HG03439 (cell line): ENCODE results near the gene ERC2.

Experiments
- ATAC-seq: cut with Tn5 transposase; IDR thresholded peaks from one replicate; pipeline ENCODE4 v1.9.1; 2021; ENCODE audit warnings: mild to moderate bottlenecking, moderate library complexity; ENCODE audit not compliant: unreplicated experiment

Gene ERC2

GRCh38 chr3:55576621-55577388, 891.5 kb downstream of the ERC2 start:
- no peak for ATAC-seq

- no peak for ATAC-seq
Observed at GRCh38 chr3:55574671-55575070, 893.6 kb downstream of the ERC2 start.

GRCh38 chr3:55572816-55573215, 895.5 kb downstream of the ERC2 start:
- no peak for ATAC-seq

- no peak for ATAC-seq
Observed at GRCh38 chr3:55571913-55572312, 896.4 kb downstream of the ERC2 start.

GRCh38 chr3:55571216-55571813, 897.0 kb downstream of the ERC2 start:
- ATAC-seq, result no peak

- ATAC-seq, result no peak
Observed at GRCh38 chr3:55570271-55570711, 898.0 kb downstream of the ERC2 start.

- no peak for ATAC-seq
Observed at GRCh38 chr3:55569033-55569599, 899.2 kb downstream of the ERC2 start.

- ATAC-seq, result no peak
Observed at GRCh38 chr3:55567615-55568014, 900.7 kb downstream of the ERC2 start.

GRCh38 chr3:55567121-55567520, 901.1 kb downstream of the ERC2 start:
- ATAC-seq, result no peak

GRCh38 chr3:55565521-55565920, 902.7 kb downstream of the ERC2 start:
- ATAC-seq, result no peak

GRCh38 chr3:55564726-55565125, 903.5 kb downstream of the ERC2 start:
- ATAC-seq, result no peak

- no peak for ATAC-seq
Observed at GRCh38 chr3:55562700-55563099, 905.6 kb downstream of the ERC2 start.

- no peak for ATAC-seq
Observed at GRCh38 chr3:55559500-55560423, 908.5 kb downstream of the ERC2 start.

GRCh38 chr3:55558316-55558715, 910.0 kb downstream of the ERC2 start:
- ATAC-seq, result no peak

GRCh38 chr3:55557549-55557948, 910.7 kb downstream of the ERC2 start:
- ATAC-seq, result no peak

- no peak for ATAC-seq
Observed at GRCh38 chr3:55556619-55557537, 911.4 kb downstream of the ERC2 start.

- no peak for ATAC-seq
Observed at GRCh38 chr3:55555873-55556618, 912.2 kb downstream of the ERC2 start.

- ATAC-seq, result no peak
Observed at GRCh38 chr3:55554634-55555425, 913.4 kb downstream of the ERC2 start.

- ATAC-seq, result no peak
Observed at GRCh38 chr3:55551644-55552043, 916.6 kb downstream of the ERC2 start.
